Kidney (tissue), 14 donors: ENCODE measurements around the gene SPRING1. TPM values are rescaled to one million over a fixed set of nuclear protein-coding genes. Genes with fewer than 3 reads are reported as not detected.

ENCODE experiments used
- DNase-seq, 5 donors: peaks; one replicate each; pipeline ENCODE4 v3.0.0-alpha.2; 2013 to 2020
- FAIRE-seq: peaks from 2 replicates; lab custom pipeline; 2012; peaks lifted over from hg19 to GRCh38; lab: Jason Lieb, UNC
- H3K27ac ChIP-seq, 2 donors: one replicate each; pipeline ENCODE4 v1.7.0; 2013; ENCODE audit warnings: low read depth in 2 of 2, low read length in 2 of 2, inconsistent platforms in 1 of 2
- H3K27me3 ChIP-seq: one replicate; pipeline ENCODE4 v1.7.1; 2013; ENCODE audit warnings: low read length, inconsistent platforms; ENCODE audit not compliant: control insufficient read depth, insufficient read depth
- H3K36me3 ChIP-seq, 3 donors: one replicate each; pipeline versions ENCODE4 v1.7.0 to v1.7.1; 2013; ENCODE audit warnings: low read length in 3 of 3, control low read depth in 1 of 3, inconsistent platforms in 1 of 3; ENCODE audit not compliant: insufficient read depth in 3 of 3, control insufficient read depth in 2 of 3
- H3K4me1 ChIP-seq, 3 donors: one replicate each; pipeline versions ENCODE4 v1.7.0 to v1.7.1; 2013; ENCODE audit warnings: low read length in 3 of 3, inconsistent platforms in 1 of 3, low read depth in 1 of 3; ENCODE audit not compliant: control insufficient read depth in 2 of 3, insufficient read depth in 2 of 3
- H3K4me3 ChIP-seq, 3 donors: one replicate each; pipeline versions ENCODE4 v1.7.0 to v1.8.1; 2013; ENCODE audit warnings: low read length in 3 of 3, control low read depth in 1 of 3, inconsistent platforms in 1 of 3
- H3K9ac ChIP-seq, 3 donors: one replicate each; pipeline versions ENCODE4 v1.7.0 to v1.7.1; 2013; ENCODE audit warnings: low read length in 3 of 3, control low read depth in 1 of 3, inconsistent platforms in 1 of 3
- H3K9me3 ChIP-seq, 3 donors: one replicate each; pipeline versions ENCODE4 v1.7.0 to v1.7.1; 2013; ENCODE audit warnings: low read length in 3 of 3, control low read depth in 1 of 3, inconsistent platforms in 1 of 3; ENCODE audit not compliant: control insufficient read depth in 2 of 3, insufficient read depth in 1 of 3
- intact Hi-C: fragments of 100-400 bp; cut with DNase I; formaldehyde crosslinking; loops from one replicate; pipeline ENCODE4 v1.11.1; 2022
- polyA plus RNA-seq: library from polyadenylated mRNA; stranded (reverse); fragments of 350-450 nt; fragmentation: Illumina TruSeq; extraction: RNeasy Lipid Tissue Mini Kit (QIAGEN cat#74804); gene quantifications from one replicate; pipeline ENCODE4 v1.2.3, GENCODE V29; 2014; ENCODE audit warnings: low read depth, low replicate concordance; ENCODE audit not compliant: insufficient read depth
- total RNA-seq: library from RNA; stranded (reverse); fragmentation: NEBNext Ultra II Directional; extraction: Animal tissue kit (Norgen Biotek cat#: 25700); gene quantifications from one replicate; pipeline ENCODE4 v1.2.1, GENCODE V29; 2021
- TF ChIP-seq, protein P1 (sequence below): IDR thresholded peaks from 3 replicates; pipeline ENCODE4 v1.5.1; 2012; ENCODE audit warnings: mild to moderate bottlenecking, moderate library complexity, borderline replicate concordance; ENCODE audit not compliant: insufficient read depth; ENCODE audit errors: extremely low read depth
- donor health status: control.
- donor health status: control.
- donor health status: control.
- donor health status: control.
- donor health status: control.
- donor health status: DM: yes; HTN: yes; CAD: no.
- donor health status: Normal renal cell carcinoma (clear cell type).

The SPRING1 gene
- total and polyA plus RNA-seq, 2 donors from 2014 or later, result 45.3 to 49.4 TPM

DNA sequence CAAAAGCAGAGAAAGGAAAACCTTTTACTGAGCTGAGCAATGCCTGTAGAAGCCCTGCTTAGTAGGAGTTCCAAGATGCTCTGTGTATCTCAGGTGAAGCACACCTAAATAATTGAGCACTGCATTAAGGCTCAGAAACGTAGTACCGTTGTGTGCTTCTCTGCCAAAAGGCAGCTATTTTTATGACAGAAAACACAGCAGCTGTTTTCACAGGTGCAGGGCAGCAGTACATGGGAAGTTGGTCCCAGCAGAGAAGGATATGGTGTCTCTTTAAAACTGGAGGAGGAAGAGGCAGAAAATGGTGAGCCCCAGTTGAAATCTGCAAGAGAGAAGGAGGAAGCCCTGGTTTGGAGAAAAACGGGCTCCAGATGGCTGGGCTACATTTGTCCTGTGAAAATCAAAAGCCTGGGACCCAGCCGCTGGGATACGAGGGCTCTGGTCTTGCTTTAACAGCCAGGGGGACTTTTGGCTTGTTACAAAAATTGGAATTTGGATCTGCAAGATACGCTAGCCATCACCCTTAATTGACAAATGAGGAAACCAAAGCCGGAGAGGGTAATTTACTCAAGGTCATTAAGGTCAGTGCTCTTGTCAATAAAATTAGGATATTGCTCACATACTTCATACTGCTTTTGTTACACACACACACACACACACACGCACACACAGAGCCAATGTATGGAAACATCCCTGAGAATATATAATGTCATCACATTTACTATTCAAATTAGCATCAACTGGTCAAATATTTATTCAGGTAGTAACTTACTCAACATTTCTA is 27.3 kb downstream of the SPRING1 start:
- Histone ChIP-seq H3K9me3 (no peaks in the 10 kb centered on the region), H3K9ac (no peak overlapping the region), H3K27ac (no peak overlapping the region), H3K36me3 (peaks cover under 1 to 3% (median 3%) of the 10 kb centered on the region in 3 donors), H3K27me3 (peaks cover 9% of the 10 kb centered on the region), H3K4me3 (no peak overlapping the region), H3K4me1 (peaks cover 0 to 20% (median 13%) of the 10 kb centered on the region in 3 donors)
- FAIRE-seq (no peak), DNase-seq (no peak)
- intact Hi-C loops, result no loop called here
- TF ChIP-seq, protein P1, sequence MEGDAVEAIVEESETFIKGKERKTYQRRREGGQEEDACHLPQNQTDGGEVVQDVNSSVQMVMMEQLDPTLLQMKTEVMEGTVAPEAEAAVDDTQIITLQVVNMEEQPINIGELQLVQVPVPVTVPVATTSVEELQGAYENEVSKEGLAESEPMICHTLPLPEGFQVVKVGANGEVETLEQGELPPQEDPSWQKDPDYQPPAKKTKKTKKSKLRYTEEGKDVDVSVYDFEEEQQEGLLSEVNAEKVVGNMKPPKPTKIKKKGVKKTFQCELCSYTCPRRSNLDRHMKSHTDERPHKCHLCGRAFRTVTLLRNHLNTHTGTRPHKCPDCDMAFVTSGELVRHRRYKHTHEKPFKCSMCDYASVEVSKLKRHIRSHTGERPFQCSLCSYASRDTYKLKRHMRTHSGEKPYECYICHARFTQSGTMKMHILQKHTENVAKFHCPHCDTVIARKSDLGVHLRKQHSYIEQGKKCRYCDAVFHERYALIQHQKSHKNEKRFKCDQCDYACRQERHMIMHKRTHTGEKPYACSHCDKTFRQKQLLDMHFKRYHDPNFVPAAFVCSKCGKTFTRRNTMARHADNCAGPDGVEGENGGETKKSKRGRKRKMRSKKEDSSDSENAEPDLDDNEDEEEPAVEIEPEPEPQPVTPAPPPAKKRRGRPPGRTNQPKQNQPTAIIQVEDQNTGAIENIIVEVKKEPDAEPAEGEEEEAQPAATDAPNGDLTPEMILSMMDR, result no peak

DNA sequence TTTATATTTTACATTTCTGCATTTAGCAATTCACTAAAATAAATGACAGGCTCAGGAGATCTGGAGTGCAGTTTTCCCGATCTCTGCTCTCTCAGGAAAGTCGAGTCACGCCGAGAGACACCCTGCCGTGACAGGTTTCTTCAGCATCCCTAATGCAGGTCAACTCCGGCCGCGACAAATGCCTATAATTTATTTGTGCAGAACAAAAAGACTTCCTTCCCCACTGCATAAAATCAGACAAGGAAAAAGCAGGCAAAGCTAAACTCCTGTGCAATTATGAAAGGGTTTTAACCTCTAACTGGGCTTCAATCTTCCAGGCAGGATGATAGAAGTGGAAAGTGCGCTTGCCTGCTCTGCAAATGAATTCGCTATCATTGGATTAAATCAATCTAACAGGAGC is 28.1 kb downstream of the SPRING1 start:
- H3K9me3 ChIP-seq, result no peaks in the 10 kb centered on the region
- no peak for FAIRE-seq
- H3K9ac ChIP-seq, result no peak overlapping the region
- TF ChIP-seq, protein P1, result no peak
- peaks cover 0 to 20% (median 13%) of the 10 kb centered on the region in 3 donors for H3K4me1 ChIP-seq
- H3K27ac ChIP-seq, result no peak overlapping the region
- intact Hi-C loops, result no loop called here
- peaks cover 9% of the 10 kb centered on the region for H3K27me3 ChIP-seq
- no peak for DNase-seq
- H3K4me3 ChIP-seq, result no peak overlapping the region
- peaks cover 0 to 3% (median 0%) of the 10 kb centered on the region in 3 donors for H3K36me3 ChIP-seq

DNA sequence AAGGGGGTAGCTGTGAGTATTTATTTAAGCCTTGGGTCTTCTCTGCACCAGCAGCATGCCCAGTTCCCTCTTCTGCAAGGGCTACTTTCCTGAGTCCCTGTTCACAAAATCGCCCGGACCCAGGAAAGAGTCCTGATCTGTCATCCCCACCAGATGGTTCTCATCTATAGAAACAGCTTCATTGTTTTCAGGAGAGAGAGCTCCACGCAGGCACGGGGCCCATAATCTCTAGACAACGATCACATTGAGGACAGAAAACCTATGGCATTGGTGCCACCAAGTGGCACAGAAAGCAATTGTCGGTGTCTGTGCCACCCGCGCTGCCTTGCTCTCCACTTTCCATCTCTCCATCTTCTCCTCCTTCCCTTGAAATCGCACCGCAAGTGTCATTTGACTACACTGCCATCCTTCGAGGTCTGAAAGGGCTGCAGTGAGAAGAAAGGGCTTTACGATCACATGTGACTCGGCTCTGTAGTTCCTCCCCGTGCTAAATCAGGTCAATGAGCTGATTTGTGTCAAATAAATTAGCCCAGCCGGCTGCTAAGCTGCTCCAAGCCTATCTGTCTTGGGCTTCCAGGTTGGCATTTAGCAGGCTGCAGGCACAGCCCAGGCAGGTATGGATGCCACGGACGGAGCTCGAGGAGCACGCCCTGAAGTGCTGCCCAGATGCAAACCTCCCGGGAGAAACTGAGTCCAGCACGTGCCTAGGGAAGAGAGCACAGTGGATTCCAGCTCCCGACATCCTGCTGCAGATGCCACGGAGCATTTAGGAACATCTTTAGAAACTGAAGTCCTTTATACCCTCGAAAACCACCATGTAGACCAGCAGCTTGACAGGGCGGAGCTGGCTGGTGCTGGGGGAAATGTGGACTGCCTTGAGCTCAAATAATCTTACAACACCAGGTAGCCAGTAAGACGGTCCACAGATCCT is 28.8 kb downstream of the SPRING1 start:
- no peak overlapping the region for H3K27ac ChIP-seq
- H3K27me3 ChIP-seq, result peaks cover 9% of the 10 kb centered on the region
- H3K4me3 ChIP-seq, result peak overlapping the region in 2 of 3 donors; percentile 36 to 40
- peaks cover 0 to 3% (median 0%) of the 10 kb centered on the region in 3 donors for H3K36me3 ChIP-seq
- no peak for FAIRE-seq
- no peaks in the 10 kb centered on the region for H3K9me3 ChIP-seq
- intact Hi-C loops, result no loop called here
- no peak overlapping the region for H3K9ac ChIP-seq
- peak in 4 of 5 donors; percentile 64 to 88 (median 78) for DNase-seq
- TF ChIP-seq, protein P1, result peak; percentile 59
- peaks cover 0 to 20% (median 13%) of the 10 kb centered on the region in 3 donors for H3K4me1 ChIP-seq
